GM19238 (cell line): ENCODE data around the gene DPH6.

ENCODE experiments used
- DNase-seq: peaks from one replicate; pipeline ENCODE4 v3.0.0; 2011; ENCODE audit warnings: low spot score; ENCODE audit not compliant: insufficient read length

The DPH6 gene

GRCh38 chr15:35540885-35541284 is 5.1 kb downstream of the DPH6 start:
- DNase-seq: no peak

GRCh38 chr15:35540021-35540420 is 5.9 kb downstream of the DPH6 start:
- DNase-seq: no peak

- no peak for DNase-seq
Observed at GRCh38 chr15:35535365-35535916, 10.5 kb downstream of the DPH6 start.

- DNase-seq: no peak
Observed at GRCh38 chr15:35533130-35534110, 12.5 kb downstream of the DPH6 start.

- DNase-seq: no peak
Observed at GRCh38 chr15:35530698-35531097, 15.3 kb downstream of the DPH6 start.

GRCh38 chr15:35529784-35530183 is 16.2 kb downstream of the DPH6 start:
- DNase-seq: no peak

GRCh38 chr15:35522061-35522460 is 23.9 kb downstream of the DPH6 start:
- no peak for DNase-seq

GRCh38 chr15:35519541-35520149 is 26.3 kb downstream of the DPH6 start:
- no peak for DNase-seq

- DNase-seq: no peak
Observed at GRCh38 chr15:35519052-35519451, 26.9 kb downstream of the DPH6 start.

GRCh38 chr15:35514759-35515158 is 31.2 kb downstream of the DPH6 start:
- no peak for DNase-seq

GRCh38 chr15:35507932-35508638 is 37.9 kb downstream of the DPH6 start:
- no peak for DNase-seq

- DNase-seq: no peak
Observed at GRCh38 chr15:35506272-35506870, 39.6 kb downstream of the DPH6 start.

GRCh38 chr15:35505809-35506208 is 40.2 kb downstream of the DPH6 start:
- no peak for DNase-seq

GRCh38 chr15:35505141-35505540 is 40.8 kb downstream of the DPH6 start:
- DNase-seq: no peak

- no peak for DNase-seq
Observed at GRCh38 chr15:35499723-35500122, 46.2 kb downstream of the DPH6 start.

- peak; percentile 15 for DNase-seq
Observed at GRCh38 chr15:35496585-35496984, 49.4 kb downstream of the DPH6 start.

GRCh38 chr15:35495080-35495479 is 50.9 kb downstream of the DPH6 start:
- no peak for DNase-seq

GRCh38 chr15:35491999-35492398 is 54.0 kb downstream of the DPH6 start:
- DNase-seq: no peak

- DNase-seq: no peak
Observed at GRCh38 chr15:35491173-35491572, 54.8 kb downstream of the DPH6 start.

- DNase-seq: no peak
Observed at GRCh38 chr15:35490511-35490910, 55.5 kb downstream of the DPH6 start.

- no peak for DNase-seq
Observed at GRCh38 chr15:35487417-35487816, 58.5 kb downstream of the DPH6 start.
